ENCODE measurements around the gene CDC42. TPM values are rescaled to one million over a fixed set of nuclear protein-coding genes. Genes with fewer than 3 reads are reported as not detected.

Gene CDC42
- polyA plus RNA-seq, 3 donors: 210 to 731 (median 606) TPM

DNA sequence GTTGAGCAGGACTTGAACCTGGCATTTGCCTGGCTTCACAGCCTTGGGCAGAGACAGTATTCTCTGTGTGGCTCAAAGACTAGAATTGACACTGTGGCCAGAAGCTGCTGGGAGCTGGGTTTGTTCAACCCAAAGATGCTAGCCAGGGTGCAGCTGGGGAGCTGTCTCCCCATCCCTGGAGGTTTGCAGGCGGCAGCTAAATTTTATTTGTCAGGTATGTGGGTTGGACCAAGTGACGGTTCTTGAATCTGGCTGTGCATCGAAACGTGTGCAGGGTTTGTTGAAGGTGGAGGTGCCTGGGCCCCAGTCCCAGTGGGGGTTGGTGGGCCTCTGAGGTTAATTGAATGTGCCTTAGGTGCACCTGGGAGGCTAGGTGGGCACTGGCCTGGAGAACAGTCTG lies 78.6 kb downstream of the CDC42 start:
- no peak overlapping the region for H3K9ac ChIP-seq (ENCODE audit: insufficient read depth, low read length, poor library complexity, severe bottlenecking)
- H3K27me3 ChIP-seq (ENCODE audit: control insufficient read depth in 2 of 2, insufficient read depth in 2 of 2, low read length in 2 of 2): peaks cover 0 to 9% of the 10 kb centered on the region in 2 donors
- DNase-seq: no peak
- no peaks in the 10 kb centered on the region for H3K36me3 Mint-ChIP-seq
- no peak overlapping the region for H3K4me3 ChIP-seq (replicated peaks in 1 of 3; ENCODE audit: low read depth in 2 of 3, low read length in 3 of 3)
- H3K79me2 ChIP-seq (ENCODE audit: insufficient read depth, low read length): no peaks in the 10 kb centered on the region
- H3K4me2 ChIP-seq (replicated peaks; ENCODE audit: extremely low read depth, low read length, poor library complexity, severe bottlenecking): no peak overlapping the region
- no peaks in the 10 kb centered on the region for H3K9me3 ChIP-seq (replicated peaks in 1 of 2; ENCODE audit: control insufficient read depth in 1 of 2, insufficient read depth in 1 of 2, low read length in 2 of 2)
- H3K36me3 ChIP-seq (replicated peaks in 1 of 2; ENCODE audit: control insufficient read depth in 1 of 2, insufficient read depth in 2 of 2, low read length in 2 of 2): no peaks in the 10 kb centered on the region
- TF ChIP-seq, protein P1, sequence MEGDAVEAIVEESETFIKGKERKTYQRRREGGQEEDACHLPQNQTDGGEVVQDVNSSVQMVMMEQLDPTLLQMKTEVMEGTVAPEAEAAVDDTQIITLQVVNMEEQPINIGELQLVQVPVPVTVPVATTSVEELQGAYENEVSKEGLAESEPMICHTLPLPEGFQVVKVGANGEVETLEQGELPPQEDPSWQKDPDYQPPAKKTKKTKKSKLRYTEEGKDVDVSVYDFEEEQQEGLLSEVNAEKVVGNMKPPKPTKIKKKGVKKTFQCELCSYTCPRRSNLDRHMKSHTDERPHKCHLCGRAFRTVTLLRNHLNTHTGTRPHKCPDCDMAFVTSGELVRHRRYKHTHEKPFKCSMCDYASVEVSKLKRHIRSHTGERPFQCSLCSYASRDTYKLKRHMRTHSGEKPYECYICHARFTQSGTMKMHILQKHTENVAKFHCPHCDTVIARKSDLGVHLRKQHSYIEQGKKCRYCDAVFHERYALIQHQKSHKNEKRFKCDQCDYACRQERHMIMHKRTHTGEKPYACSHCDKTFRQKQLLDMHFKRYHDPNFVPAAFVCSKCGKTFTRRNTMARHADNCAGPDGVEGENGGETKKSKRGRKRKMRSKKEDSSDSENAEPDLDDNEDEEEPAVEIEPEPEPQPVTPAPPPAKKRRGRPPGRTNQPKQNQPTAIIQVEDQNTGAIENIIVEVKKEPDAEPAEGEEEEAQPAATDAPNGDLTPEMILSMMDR (IDR thresholded peaks at IDR 0.05): no peak
- H2AFZ ChIP-seq (ENCODE audit: insufficient read depth, low read depth, low read length, poor library complexity, severe bottlenecking): no peak overlapping the region
- no peak overlapping the region for H3K4me3 Mint-ChIP-seq
- intact Hi-C loops (cut with micrococcal nuclease): loop anchor here in 1 of 2 donors (5.0 kb wide), 1 partner anchor 511 kb away; the partner anchor contains the start of gene C1QC
- H3K27me3 Mint-ChIP-seq (ENCODE audit: low read depth in 3 of 3): peaks cover 5 to 15% (median 8%) of the 10 kb centered on the region in 3 donors
- no peaks in the 10 kb centered on the region for H4K20me1 ChIP-seq (ENCODE audit: insufficient read depth, low read length)
- H3K4me1 Mint-ChIP-seq: peaks cover 12% of the 10 kb centered on the region
- H3K9me3 Mint-ChIP-seq: no peaks in the 10 kb centered on the region
- 97% methylated on average over 4 of the region's 4 CpGs for WGBS (ENCODE audit: insufficient coverage)
- H3K27ac ChIP-seq (ENCODE audit: low read depth in 1 of 2, low read length in 2 of 2): no peak overlapping the region
- peaks cover 0 to 2% of the 10 kb centered on the region in 2 donors for H3K4me1 ChIP-seq (ENCODE audit: control insufficient read depth in 1 of 2, insufficient read depth in 2 of 2, low read length in 2 of 2)
- H3K27ac Mint-ChIP-seq: no peak overlapping the region

- intact Hi-C loops (cut with micrococcal nuclease): loop anchor here in 1 of 2 donors (5.0 kb wide), 1 partner anchor 510 kb away; the partner anchor contains the start of gene C1QC
- H3K36me3 ChIP-seq (replicated peaks in 1 of 2; ENCODE audit: control insufficient read depth in 1 of 2, insufficient read depth in 2 of 2, low read length in 2 of 2): no peaks in the 10 kb centered on the region
Measured at GRCh38 chr1:22131875-22132486, 79.5 kb downstream of the CDC42 start.

More at GRCh38 chr1:22131875-22132486, 79.5 kb downstream of the CDC42 start:
- 19% methylated on average over 9 of the region's 10 CpGs for WGBS (ENCODE audit: insufficient coverage)
- H3K4me1 Mint-ChIP-seq: peaks cover 12% of the 10 kb centered on the region
- no peaks in the 10 kb centered on the region for H3K9me3 Mint-ChIP-seq
- no peak overlapping the region for H3K4me3 Mint-ChIP-seq
- Histone ChIP-seq H3K9ac (ENCODE audit: insufficient read depth, low read length, poor library complexity, severe bottlenecking) (no peak overlapping the region), H3K9me3 (replicated peaks in 1 of 2; ENCODE audit: control insufficient read depth in 1 of 2, insufficient read depth in 1 of 2, low read length in 2 of 2) (no peaks in the 10 kb centered on the region), H3K79me2 (ENCODE audit: insufficient read depth, low read length) (no peaks in the 10 kb centered on the region), H3K4me1 (ENCODE audit: control insufficient read depth in 1 of 2, insufficient read depth in 2 of 2, low read length in 2 of 2) (peaks cover 0 to 2% of the 10 kb centered on the region in 2 donors), H3K27ac (ENCODE audit: low read depth in 1 of 2, low read length in 2 of 2) (no peak overlapping the region), H3K4me2 (replicated peaks; ENCODE audit: extremely low read depth, low read length, poor library complexity, severe bottlenecking) (no peak overlapping the region), H4K20me1 (ENCODE audit: insufficient read depth, low read length) (no peaks in the 10 kb centered on the region), H2AFZ (ENCODE audit: insufficient read depth, low read depth, low read length, poor library complexity, severe bottlenecking) (no peak overlapping the region), H3K27me3 (ENCODE audit: control insufficient read depth in 2 of 2, insufficient read depth in 2 of 2, low read length in 2 of 2) (peaks cover 0 to 9% of the 10 kb centered on the region in 2 donors), H3K4me3 (replicated peaks in 1 of 3; ENCODE audit: low read depth in 2 of 3, low read length in 3 of 3) (no peak overlapping the region)
- TF ChIP-seq, protein P1 (IDR thresholded peaks at IDR 0.05): peak; percentile 93
- no peak overlapping the region for H3K27ac Mint-ChIP-seq
- DNase-seq: peak; percentile 5 to 44 (median 11)
- H3K36me3 Mint-ChIP-seq: no peaks in the 10 kb centered on the region
- H3K27me3 Mint-ChIP-seq (ENCODE audit: low read depth in 3 of 3): peaks cover 8 to 18% (median 9%) of the 10 kb centered on the region in 3 donors
